VCaP (cell line): ENCODE measurements around the gene ADCY6.
A peak's percentile ranks its signal among the peaks of the same experiment; 100 is the strongest.

ENCODE experiments used
- H3K27ac ChIP-seq: fragments of 450-650 bp; 2 replicates; pipeline ENCODE4 v1.5.1; 2017
- TF ChIP-seq, protein P1 (sequence below): fragments of 450-650 bp; conservative IDR thresholded peaks from 2 replicates; pipeline ENCODE4 v1.5.1; 2017; ENCODE audit warnings: mild to moderate bottlenecking, moderate library complexity

The ADCY6 gene

DNA sequence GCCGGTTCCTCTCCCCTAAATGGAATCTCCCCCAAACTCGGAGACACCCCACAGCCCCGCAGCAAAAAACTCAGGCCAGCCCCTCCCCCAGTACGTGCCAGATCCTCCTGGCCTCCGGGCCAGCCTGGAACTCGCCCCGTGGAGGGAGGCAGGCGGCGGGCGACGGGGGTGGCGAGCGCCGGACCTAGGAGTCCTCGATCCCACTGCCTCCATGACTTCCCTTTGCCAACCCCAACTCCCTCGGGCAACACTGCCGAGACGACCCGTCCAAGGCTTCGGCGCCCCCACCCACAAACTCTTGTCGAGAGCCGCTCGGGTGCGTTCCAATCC, 400 bp downstream of the ADCY6 start:
- peak overlapping the region; percentile 98 for H3K27ac ChIP-seq
- TF ChIP-seq, protein P1, sequence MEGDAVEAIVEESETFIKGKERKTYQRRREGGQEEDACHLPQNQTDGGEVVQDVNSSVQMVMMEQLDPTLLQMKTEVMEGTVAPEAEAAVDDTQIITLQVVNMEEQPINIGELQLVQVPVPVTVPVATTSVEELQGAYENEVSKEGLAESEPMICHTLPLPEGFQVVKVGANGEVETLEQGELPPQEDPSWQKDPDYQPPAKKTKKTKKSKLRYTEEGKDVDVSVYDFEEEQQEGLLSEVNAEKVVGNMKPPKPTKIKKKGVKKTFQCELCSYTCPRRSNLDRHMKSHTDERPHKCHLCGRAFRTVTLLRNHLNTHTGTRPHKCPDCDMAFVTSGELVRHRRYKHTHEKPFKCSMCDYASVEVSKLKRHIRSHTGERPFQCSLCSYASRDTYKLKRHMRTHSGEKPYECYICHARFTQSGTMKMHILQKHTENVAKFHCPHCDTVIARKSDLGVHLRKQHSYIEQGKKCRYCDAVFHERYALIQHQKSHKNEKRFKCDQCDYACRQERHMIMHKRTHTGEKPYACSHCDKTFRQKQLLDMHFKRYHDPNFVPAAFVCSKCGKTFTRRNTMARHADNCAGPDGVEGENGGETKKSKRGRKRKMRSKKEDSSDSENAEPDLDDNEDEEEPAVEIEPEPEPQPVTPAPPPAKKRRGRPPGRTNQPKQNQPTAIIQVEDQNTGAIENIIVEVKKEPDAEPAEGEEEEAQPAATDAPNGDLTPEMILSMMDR: no peak

DNA sequence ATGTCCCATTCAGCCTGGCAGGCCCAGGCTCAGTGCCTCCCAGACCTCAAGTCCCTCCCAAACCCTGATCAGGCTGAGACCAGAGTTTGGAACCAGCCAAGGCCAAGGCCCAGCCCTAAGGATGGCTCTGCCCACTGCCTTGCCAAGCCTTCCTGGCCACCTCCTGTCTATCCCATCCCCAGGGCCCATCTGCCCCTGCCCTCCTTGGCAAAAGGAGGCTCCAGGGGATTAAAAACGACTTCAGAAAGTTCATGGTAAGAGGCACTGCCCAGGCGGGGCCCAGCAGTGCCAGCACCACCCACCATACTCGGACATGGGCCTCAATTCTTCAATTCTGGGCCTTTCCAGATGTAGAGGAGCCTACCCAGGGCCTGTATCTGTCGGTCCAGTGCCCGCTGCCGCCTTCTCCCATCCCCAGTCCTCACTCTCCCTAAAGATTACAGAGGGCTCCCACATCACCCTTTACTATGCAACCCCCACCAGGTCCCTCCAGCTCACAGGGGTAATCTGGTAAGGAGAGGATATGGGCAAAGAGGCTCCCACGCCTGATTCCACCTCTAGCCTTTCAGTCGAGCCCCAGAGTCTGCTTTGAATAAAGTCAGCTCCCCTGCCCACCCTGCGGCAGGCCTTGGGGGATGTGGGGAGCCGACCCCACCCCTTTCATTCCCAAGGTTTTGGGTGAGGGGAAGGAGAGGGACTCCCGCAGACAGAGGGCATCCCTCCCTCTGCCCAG, 932 bp downstream of the ADCY6 start:
- TF ChIP-seq, protein P1: no peak
- H3K27ac ChIP-seq: peak overlapping the region; percentile 98

DNA sequence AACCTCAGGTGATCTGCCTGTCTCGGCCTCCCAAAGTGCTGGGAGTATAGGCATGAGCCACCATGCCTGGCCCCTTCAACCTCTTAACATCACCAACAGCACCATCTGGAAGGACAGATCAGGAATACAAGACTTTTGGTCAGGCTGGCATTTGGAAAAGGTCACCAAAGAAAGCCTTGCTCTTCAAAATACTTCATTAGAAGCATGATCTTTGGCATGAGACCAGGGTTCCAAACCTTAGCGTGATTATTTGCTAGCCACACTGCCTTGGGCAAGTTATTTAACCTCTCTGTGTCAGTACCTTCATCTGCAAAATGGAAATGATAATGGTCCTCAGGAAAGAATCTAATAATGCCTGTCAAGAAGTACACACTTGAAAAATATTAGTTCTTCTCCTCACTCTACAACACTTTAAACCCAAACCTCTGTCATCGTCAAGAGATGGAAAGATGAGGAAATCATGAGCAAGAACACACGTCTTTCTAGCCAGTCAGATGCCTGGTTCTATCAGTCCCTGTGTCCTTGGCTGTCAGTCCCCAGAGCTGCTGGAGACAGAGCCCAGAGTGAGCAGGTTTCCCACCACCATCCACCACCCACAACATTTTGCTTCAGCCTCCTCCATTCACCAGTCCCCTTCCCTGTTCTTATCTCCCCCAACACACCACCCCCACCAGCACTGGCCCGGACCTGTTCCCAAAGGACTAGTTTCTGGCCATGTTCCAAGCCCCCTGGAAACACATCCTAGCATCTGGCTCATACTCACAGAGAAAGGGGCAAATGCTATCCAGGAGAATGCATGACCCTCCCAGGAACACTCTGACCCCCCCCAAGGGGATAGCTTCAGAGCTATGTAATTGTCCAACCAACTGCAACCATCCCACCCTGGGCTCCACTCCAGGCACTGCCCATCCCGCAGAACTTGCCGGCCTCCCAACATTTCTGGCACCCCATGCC, 2.0 kb downstream of the ADCY6 start:
- H3K27ac ChIP-seq: peak overlapping the region; percentile 98
- TF ChIP-seq, protein P1: no peak

DNA sequence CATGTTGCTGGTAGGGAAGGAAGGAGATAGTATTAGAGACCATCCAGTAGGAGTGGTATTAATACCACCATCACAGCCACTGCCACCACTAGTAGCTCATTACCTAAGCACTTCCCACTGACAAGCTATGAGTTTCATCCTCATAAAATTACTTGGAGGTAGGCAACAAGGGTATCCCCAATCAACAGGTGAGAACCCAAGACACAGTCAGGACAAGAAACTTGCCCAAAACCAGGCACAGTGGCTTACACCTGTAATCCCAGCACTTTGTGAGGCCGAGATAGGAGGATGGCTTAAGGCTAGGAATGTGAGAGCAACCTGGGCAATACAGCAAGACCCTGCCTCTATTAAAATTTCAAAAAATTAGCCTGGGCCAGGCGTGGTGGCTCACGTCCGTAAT, 5.5 kb downstream of the ADCY6 start:
- no peak overlapping the region for H3K27ac ChIP-seq
- TF ChIP-seq, protein P1: no peak

DNA sequence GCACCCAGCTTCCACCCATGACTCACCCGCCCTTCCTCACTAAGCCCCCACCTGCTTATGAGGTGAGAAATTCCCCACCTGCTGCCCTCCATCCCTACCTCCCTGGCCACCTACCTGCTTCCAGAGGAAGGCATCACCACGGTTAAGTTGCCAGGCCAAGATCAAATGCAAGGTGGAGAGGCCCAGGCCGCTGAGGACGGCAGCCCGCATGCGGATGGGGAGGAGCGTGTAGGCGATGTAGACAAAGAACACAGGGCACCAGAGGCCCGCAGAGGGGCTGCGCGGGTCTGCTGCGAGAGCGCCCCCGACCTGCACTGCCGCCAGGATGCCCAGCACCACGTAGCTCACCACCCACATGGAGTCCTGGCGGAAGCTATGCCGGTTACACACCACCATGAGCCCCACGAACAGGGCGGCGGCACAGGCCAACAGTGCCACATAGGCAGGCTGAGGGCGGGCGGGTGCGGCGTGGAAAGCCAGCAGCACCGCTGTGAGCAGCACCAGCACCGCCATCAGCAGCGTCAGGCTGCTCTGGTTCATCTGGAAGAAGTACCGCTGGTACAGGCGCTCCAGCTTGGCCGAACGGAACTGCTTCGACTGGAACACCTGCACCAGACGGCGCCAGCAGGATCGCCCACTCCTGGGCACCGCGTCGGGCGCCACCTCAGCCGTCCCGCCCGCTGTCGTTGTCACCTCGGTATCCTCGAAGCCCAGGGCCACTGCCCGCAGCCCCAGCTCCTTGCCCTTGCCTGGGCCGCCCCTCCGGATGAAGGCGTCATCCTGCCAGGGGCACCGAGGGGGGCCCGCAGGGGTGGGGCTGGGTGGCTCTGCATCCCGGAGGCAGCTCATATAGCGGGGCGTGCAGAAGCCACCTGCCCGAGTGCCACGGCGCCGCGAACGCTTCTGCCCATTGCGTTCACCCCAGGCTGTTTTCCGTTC, 6.2 kb downstream of the ADCY6 start:
- TF ChIP-seq, protein P1: no peak
- H3K27ac ChIP-seq: peak overlapping the region; percentile 65; the same call in 1 of the 2 replicates

DNA sequence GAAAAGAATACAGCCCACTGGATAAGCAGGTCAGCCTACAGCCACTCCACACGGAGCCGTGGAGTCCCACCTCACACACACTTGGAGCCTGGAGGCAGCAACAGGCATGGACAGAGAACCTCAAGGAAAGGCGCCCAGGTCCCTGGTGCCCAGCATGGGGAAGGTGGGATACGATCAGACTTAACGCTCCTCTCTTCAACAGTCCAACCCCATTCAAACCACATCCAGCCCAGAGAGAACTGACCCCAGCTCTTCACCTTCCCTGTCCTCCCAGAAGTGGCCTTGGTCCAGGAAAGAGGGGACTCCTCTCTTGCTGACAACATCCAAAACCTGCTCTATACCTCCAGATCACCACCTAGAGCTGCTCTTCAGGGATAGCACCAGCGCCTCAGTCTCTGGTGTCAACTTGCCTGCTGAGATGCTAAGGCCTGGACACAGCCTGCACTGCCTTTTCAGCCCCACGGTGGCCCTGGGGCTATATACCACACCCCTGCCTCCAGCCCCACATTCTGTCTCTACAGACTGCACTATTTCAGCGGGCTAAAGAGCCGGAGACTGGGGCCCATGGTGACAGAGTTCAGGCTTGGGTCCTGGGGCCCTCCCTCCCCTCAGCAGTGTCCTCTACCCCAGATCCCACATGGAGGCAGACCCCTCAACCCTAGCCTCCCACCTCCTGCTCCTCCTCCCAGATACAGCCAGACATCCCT, 7.0 kb downstream of the ADCY6 start:
- peak overlapping the region; percentile 65 for H3K27ac ChIP-seq
- TF ChIP-seq, protein P1: no peak
